ENCODE data around the gene PLAGL1.

GRCh38 chr6:143936778-143937667 lies 71.0 kb downstream of the PLAGL1 start:
- TF ChIP-seq CTCF (IDR thresholded peaks at IDR 0.05) = no peak
- TF ChIP-seq POLR2A (IDR thresholded peaks at IDR 0.05; ENCODE audit: low read depth) = no peak
- no peak for TF ChIP-seq POLR2AphosphoS5 (IDR thresholded peaks at IDR 0.05)
- no peak for TF ChIP-seq EP300 (IDR thresholded peaks at IDR 0.05)

Data from esophagus muscularis mucosa (tissue), 4 donors.